Activated CD4-positive, alpha-beta T cell treated with anti-CD3 and anti-CD28 coated beads for 36 hours (primary cell): ENCODE results near the gene PPP2R5E. TPM values are rescaled to one million over a fixed set of nuclear protein-coding genes. Genes with fewer than 3 reads are reported as not detected.
"Not testable (repeated sequence)": the region's sequence is repeated elsewhere in the genome, so short reads cannot be mapped to it uniquely, and the experiment has no call there.

Experiments used
- ATAC-seq: fragments of 200-7000 bp; cut with Tn5 transposase; one replicate; pipeline ENCODE4 v1.10.0; 2021; ENCODE audit warnings: mild to moderate bottlenecking, moderate library complexity
- CTCF ChIA-PET: fragments of 350-600 bp; sonication (Branson Sonifier 250); formaldehyde crosslinking; loops from one replicate; lab custom pipeline; 2021; ENCODE audit warnings: antibody characterized with exemption; lab: Charles Lee
- POLR2A ChIA-PET: fragments of 350-600 bp; sonication (Branson Sonifier 250); formaldehyde crosslinking; loops from one replicate; lab custom pipeline; 2021; ENCODE audit warnings: antibody characterized with exemption, inconsistent platforms; lab: Charles Lee
- DNase-seq: peaks from one replicate; pipeline ENCODE4 v3.0.0-alpha.2; 2020
- H3K27ac Mint-ChIP-seq: one replicate; pipeline ENCODE4 v1.8.0; 2021; ENCODE audit warnings: mixed read lengths
- H3K27me3 Mint-ChIP-seq: one replicate; pipeline ENCODE4 v1.8.0; 2021; ENCODE audit warnings: mixed read lengths
- H3K36me3 Mint-ChIP-seq: one replicate; pipeline ENCODE4 v1.8.0; 2021; ENCODE audit warnings: low read depth, mixed read lengths
- H3K4me1 Mint-ChIP-seq: one replicate; pipeline ENCODE4 v1.8.0; 2021; ENCODE audit warnings: mixed read lengths
- H3K4me3 Mint-ChIP-seq: one replicate; pipeline ENCODE4 v1.8.0; 2021; ENCODE audit warnings: mild to moderate bottlenecking, moderate library complexity, mixed read lengths
- H3K9me3 Mint-ChIP-seq: one replicate; pipeline ENCODE4 v1.8.0; 2021; ENCODE audit warnings: low read depth, mixed read lengths
- intact Hi-C, 2 experiments: fragments of 100-400 bp; cut with DNase I in 1 of 2; cut with micrococcal nuclease in 1 of 2; formaldehyde crosslinking; loops; one replicate each; pipeline versions ENCODE4 v1.14.2 to v1.15.1; 2022 to 2024; cut with DNase I, micrococcal nuclease
- total RNA-seq, 2 experiments: library from RNA; stranded (reverse); gene quantifications; one replicate each; pipeline ENCODE4 v1.2.3, GENCODE V29; 2021

The PPP2R5E gene
- 10 to 100 TPM; 38.4 to 40.4 TPM for total RNA-seq

DNA sequence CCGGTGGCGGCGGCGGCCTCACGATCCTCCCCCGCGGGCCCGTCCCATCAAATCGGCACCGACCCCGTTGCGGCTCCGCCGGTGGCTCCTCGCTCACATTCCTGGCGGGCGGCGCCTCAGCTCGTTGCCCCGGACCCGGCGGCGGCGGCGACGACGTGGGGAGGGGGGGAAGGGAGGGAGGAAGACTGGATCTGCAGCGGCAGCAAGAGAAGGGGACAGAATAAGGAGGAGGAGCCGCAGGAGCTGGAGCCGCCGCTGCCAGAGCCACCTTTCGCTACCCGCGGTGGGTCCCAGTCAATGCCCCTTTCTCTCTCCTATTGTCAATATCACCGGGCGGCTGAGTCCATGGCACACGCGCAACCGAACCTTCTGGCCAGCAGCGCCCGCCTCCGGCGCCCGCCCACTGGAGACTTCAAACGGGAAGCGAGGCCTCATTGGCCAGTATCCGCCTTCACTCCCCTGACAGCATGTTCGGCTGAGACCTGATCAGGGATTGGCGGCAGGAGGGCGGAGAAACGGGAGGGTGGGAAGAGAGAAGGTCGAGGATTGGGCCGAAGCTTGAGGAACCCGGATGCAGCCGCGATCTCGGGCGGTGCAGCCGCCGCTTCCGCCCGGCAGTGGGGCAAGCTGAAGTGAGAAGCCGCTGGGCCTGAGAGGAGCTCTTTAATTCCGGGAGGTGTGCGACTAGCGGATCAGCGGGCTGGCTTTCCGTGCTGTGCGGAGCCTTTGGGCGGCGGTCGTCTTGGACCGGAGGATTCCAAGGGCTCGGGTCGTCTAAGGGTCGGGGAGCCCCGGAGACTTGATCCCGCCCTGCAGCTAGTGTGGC is at the start of gene PPP2R5E:
TSS of gene PPP2R5E (minus strand) at position 378 of the 826 bp plus-strand sequence. CDS start 3,692 bp downstream, outside the sequence.
- ATAC-seq, result peak; percentile 99
- Mint-ChIP-seq H3K4me3 (peak within 1 kb of the TSS; percentile 86), H3K36me3 (peaks cover 14% of the 10 kb centered on the region), H3K9me3 (no peaks in the 10 kb centered on the region), H3K4me1 (peaks cover 26% of the 10 kb centered on the region), H3K27ac (peak within 1 kb of the TSS; percentile 85), H3K27me3 (no peaks in the 10 kb centered on the region)
- intact Hi-C loops, result loop anchor here (1.0 to 10.0 kb wide), 8 partner anchors 65 to 962 kb away; partner anchors contain the start of genes MTHFD1 (in 1 of the 2), SGPP1 (in 1 of the 2), SYNE2 (in 1 of the 2) and ZBTB1 (in 1 of the 2)
- ChIA-PET CTCF (interaction anchor here (1.0 to 2.0 kb wide), 6 partner anchors 11 to 227 kb away, joined by 3 to 11 read pairs (median 4); no protein-coding TSS in a partner anchor), POLR2A (interaction anchor here (0.6 to 1.4 kb wide), 4 partner anchors 13 to 844 kb away, joined by 3 to 11 read pairs (median 6); partner anchors contain the start of gene WDR89)
- peak; percentile 98 for DNase-seq

DNA sequence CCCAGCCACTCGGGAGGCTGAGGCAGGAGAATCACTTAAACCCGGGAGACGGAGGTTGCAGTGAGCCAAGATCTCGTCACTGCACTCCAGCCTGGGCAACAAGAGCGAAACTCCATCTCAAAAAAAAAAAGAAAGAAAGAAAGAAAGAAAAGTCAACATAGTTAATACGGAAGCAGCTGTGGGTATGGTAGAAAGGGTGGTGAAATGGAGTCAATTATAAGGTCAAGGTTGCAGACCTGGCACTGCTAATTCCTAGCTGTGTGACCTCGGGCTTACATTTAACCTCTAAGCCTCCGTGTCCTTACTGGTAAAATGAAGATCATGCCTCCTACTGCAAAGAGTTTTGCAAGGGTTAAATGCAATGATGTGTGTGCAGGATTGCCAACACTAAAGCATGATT is 39.9 kb upstream of the PPP2R5E start:
- CTCF ChIA-PET, ATAC-seq: not testable (repeated sequence)

DNA sequence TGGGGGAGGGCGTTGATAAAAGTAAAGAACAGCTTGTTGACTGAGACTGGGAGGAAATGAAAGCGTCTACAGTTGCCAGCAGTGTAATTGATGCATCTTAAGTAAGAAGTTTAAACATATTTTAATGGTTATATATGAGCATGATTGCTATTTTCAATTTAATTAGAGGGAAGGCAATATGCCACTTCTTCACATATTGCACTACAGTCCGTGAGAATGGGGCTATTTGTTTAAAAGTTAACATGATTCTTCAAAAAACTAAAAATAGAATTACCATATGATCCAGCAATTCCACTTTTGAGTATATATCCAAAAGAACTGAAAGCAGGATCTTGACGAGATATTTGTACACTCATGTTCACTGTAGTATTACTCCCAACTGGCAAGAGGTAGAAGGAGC is 38.3 kb upstream of the PPP2R5E start:
- no peak for ATAC-seq
- H3K4me1 Mint-ChIP-seq, result no peaks in the 10 kb centered on the region
- ChIA-PET POLR2A (no interaction called here), CTCF (no interaction called here)
- no peaks in the 10 kb centered on the region for H3K36me3 Mint-ChIP-seq
- intact Hi-C loops, result no loop called here
- no peaks in the 10 kb centered on the region for H3K9me3 Mint-ChIP-seq
- no peak overlapping the region for H3K27ac Mint-ChIP-seq
- DNase-seq, result no peak
- H3K4me3 Mint-ChIP-seq, result no peak overlapping the region
- H3K27me3 Mint-ChIP-seq, result peaks cover 2% of the 10 kb centered on the region

More for the DNA sequence above, 39.9 kb upstream of the PPP2R5E start:
- H3K36me3 Mint-ChIP-seq, intact Hi-C loops, POLR2A ChIA-PET, H3K4me3 Mint-ChIP-seq, H3K27me3 Mint-ChIP-seq, DNase-seq, H3K27ac Mint-ChIP-seq, H3K4me1 Mint-ChIP-seq, H3K9me3 Mint-ChIP-seq: not testable (repeated sequence)

DNA sequence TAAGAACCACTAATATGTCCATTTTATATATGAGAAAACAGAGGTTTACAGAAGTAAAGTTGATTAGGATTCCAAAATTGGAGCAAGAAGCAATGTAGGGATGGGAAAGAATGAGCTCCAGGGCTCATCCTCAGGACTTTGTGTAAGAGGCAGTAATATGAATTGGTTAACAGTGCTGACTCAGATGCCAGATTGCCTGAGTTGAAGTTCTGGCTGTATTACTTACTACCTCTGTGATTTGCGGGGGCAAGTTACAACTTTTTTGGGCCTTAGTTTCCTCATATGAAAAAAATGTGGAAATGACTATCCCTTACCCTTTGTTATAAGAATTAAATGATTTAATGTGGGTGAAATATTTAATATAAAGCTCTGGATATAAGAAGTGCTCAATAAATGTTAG is 35.1 kb upstream of the PPP2R5E start:
- DNase-seq, result no peak
- ChIA-PET POLR2A (no interaction called here), CTCF (no interaction called here)
- intact Hi-C loops, result no loop called here
- H3K4me3 Mint-ChIP-seq, result no peak overlapping the region
- H3K4me1 Mint-ChIP-seq, result no peaks in the 10 kb centered on the region
- H3K27me3 Mint-ChIP-seq, result peaks cover 4% of the 10 kb centered on the region
- no peak overlapping the region for H3K27ac Mint-ChIP-seq
- no peaks in the 10 kb centered on the region for H3K9me3 Mint-ChIP-seq
- ATAC-seq, result no peak
- H3K36me3 Mint-ChIP-seq, result no peaks in the 10 kb centered on the region

DNA sequence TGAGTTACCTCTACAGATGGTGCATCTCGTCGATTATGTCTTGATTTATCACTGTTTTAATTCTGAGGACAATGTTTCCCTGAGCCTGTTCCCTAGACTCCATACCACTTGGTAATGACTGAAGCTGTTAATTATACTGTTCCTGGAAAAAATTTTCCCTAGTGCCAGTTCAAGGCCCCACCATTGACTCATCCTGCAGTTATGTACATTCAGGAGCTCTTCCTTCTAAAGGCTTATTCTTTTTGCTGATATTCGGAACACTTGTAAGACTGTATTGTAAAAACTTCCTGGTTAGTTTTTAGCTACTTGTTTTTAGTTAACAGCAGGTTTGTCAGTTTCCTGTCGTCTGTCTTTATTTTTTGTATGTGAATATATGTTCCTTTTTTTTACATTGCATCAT is 30.4 kb upstream of the PPP2R5E start:
- no peak for DNase-seq
- no peak for ATAC-seq
- H3K27ac Mint-ChIP-seq, result no peak overlapping the region
- H3K4me1 Mint-ChIP-seq, result no peaks in the 10 kb centered on the region
- peaks cover 2% of the 10 kb centered on the region for H3K27me3 Mint-ChIP-seq
- H3K9me3 Mint-ChIP-seq, result no peaks in the 10 kb centered on the region
- ChIA-PET POLR2A (no interaction called here), CTCF (interaction anchor here (0.6 kb wide), 1 partner anchor 184 kb away, joined by 4 read pairs; no protein-coding TSS in a partner anchor)
- H3K4me3 Mint-ChIP-seq, result no peak overlapping the region
- intact Hi-C loops, result no loop called here
- H3K36me3 Mint-ChIP-seq, result no peaks in the 10 kb centered on the region

DNA sequence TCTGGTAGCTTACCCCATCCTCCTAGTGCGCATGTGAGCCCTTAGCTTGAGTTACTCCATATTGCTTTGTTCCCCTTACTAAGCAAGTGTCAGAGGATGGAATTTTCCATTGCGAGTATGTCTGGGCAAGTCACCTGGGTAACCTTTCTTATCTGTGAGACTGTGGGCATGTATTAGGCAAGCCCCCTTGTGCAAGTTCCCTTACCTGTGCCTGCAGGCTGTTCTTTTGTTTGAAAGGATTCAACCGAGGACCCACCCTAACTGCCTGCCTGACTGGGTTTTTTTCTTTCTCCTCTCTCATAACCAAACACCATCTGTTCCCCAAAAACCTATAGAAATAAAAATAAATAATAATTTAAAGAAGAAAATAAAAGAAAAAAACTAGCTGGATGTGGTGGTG is 22.3 kb upstream of the PPP2R5E start:
- Mint-ChIP-seq H3K27me3 (peaks cover 3% of the 10 kb centered on the region), H3K27ac (no peak overlapping the region), H3K4me1 (no peaks in the 10 kb centered on the region), H3K36me3 (no peaks in the 10 kb centered on the region), H3K4me3 (no peak overlapping the region), H3K9me3 (no peaks in the 10 kb centered on the region)
- CTCF ChIA-PET, result interaction anchor here (0.7 kb wide), 1 partner anchor 194 kb away, joined by 3 read pairs; no protein-coding TSS in a partner anchor
- ATAC-seq, result no peak
- intact Hi-C loops, result no loop called here
- DNase-seq, result no peak
- POLR2A ChIA-PET, result no interaction called here

DNA sequence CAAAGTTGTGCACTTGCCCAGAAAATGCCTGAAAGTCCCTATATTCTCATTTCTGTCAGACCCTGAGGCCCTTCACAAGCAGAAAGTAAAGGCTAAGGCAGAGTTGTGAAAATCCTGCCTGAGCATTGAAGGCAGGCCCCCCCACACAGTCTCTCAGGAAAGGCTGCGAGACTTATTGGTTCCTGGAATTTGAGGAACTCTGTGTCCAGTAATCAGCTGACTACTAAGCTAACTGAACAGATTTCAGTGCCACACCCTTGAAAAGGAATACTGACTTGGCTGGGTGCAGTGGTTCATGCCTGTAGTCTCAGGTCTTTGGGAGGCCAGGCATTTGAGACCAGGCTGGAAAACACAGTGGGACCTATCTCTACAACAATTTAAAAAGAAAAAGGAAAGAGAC is 21.1 kb upstream of the PPP2R5E start:
- no peak overlapping the region for H3K27ac Mint-ChIP-seq
- ChIA-PET POLR2A (no interaction called here), CTCF (interaction anchor here (0.7 kb wide), 1 partner anchor 98 kb away, joined by 4 read pairs; no protein-coding TSS in a partner anchor)
- intact Hi-C loops, result no loop called here
- H3K9me3 Mint-ChIP-seq, result no peaks in the 10 kb centered on the region
- H3K27me3 Mint-ChIP-seq, result peaks cover 3% of the 10 kb centered on the region
- DNase-seq (no peak), ATAC-seq (no peak)
- H3K36me3 Mint-ChIP-seq, result no peaks in the 10 kb centered on the region
- H3K4me3 Mint-ChIP-seq, result no peak overlapping the region
- no peaks in the 10 kb centered on the region for H3K4me1 Mint-ChIP-seq

DNA sequence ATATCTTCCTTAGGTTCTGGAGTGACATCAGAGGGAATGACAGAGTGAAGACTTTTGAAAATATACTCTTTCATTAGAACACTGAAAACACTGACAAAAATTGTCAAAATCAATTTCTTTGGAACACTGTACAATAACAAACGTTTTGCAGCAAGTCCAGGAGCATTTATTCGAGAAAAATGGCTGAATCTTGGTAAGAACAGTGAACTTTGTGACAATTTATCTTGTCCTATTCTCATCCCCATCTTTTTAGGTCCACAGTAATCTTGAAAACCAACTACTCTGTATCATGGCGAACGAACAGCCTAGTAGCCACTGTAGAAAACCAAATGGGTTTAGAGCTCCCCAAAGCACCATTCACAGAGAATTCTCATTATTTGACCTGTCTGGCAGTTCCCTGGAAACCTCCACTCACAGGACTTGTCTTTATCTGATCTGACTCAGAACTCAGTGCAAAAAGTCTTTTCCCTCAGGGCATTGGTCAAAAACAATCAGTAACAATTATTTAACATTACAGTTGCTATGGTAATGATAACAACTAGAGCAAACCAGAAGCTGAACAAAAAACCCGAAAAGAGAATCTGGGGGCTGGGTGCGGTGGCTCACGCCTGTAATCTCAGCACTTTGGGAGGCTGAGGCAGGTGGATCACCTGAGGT is 20.3 kb upstream of the PPP2R5E start:
- CTCF ChIA-PET, result no interaction called here
- intact Hi-C loops, result no loop called here
- Mint-ChIP-seq H3K4me1 (no peaks in the 10 kb centered on the region), H3K27me3 (peaks cover 3% of the 10 kb centered on the region), H3K9me3 (no peaks in the 10 kb centered on the region), H3K27ac (no peak overlapping the region), H3K36me3 (no peaks in the 10 kb centered on the region), H3K4me3 (no peak overlapping the region)
- ATAC-seq (no peak), DNase-seq (no peak)
- POLR2A ChIA-PET, result no interaction called here

DNA sequence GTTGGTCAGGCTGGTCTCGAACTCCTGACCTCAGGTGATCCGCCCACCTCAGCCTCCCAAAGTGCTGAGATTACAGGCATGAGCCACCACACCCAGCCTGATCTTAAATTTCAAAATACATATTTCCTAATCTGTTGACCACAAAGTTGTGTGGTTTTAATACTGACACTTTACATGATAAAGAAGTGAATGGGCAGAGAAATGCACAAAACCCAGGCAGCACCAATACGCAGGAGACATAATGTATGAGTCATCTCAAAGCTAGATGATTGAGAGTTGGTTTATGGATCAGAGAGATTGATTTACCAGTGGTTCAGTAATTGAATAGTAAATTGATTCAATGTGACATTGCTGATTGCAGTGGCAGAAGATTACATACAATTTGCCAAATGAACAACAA is 19.2 kb upstream of the PPP2R5E start:
- Mint-ChIP-seq H3K27ac (no peak overlapping the region), H3K9me3 (no peaks in the 10 kb centered on the region), H3K4me3 (no peak overlapping the region), H3K27me3 (peaks cover 3% of the 10 kb centered on the region), H3K4me1 (no peaks in the 10 kb centered on the region), H3K36me3 (no peaks in the 10 kb centered on the region)
- no peak for ATAC-seq
- CTCF ChIA-PET, result no interaction called here
- DNase-seq, result no peak
- intact Hi-C loops, result no loop called here
- POLR2A ChIA-PET, result no interaction called here

DNA sequence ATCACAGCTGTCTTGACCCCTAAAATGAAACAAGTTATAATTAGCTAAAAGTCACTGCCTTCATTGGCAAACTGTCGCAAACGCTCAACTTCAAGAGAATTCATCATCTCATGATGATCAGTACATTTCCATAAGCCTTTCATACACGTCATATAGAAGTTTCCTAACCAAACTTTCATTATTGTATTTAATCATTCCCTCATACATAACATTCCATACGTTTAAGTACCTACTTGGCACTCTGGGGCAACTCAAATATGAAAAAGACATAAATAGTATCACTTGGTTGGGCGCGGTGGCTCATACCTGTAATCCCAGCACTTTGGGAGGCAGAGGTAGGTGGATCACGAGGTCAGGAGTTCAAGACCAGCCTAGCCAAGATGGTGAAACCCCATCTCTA is 12.4 kb upstream of the PPP2R5E start:
- Mint-ChIP-seq H3K4me3 (no peak overlapping the region), H3K27me3 (no peaks in the 10 kb centered on the region), H3K4me1 (peaks cover 14% of the 10 kb centered on the region), H3K36me3 (no peaks in the 10 kb centered on the region), H3K9me3 (no peaks in the 10 kb centered on the region), H3K27ac (no peak overlapping the region)
- ATAC-seq, result peak; percentile 64
- ChIA-PET CTCF (no interaction called here), POLR2A (interaction anchor here (0.6 to 0.9 kb wide), 2 partner anchors 12 to 355 kb away, joined by 3 to 6 read pairs; partner anchors contain the start of gene PPP2R5E)
- intact Hi-C loops, result no loop called here
- DNase-seq, result peak; percentile 30

DNA sequence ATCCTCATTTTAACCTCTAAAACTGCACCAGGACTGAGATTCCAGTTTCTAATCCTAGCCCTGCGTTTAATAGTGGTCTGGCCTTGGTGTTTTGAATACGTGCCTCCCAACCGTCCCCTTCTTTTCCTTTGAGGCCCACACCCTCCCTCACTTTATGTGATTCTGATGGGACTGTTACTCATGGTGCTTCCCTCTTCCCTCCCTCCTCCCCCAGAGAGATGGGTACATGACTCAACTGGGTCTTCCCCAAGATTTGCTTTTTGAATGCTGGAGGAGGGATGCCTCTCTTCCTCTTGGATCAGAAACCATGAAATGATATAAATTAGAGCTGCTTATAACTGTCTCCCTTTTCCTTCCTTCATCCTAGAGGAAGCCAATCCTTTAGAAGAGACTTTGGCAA is 8.2 kb upstream of the PPP2R5E start:
- DNase-seq (no peak), ATAC-seq (peak; percentile 72)
- no peaks in the 10 kb centered on the region for H3K27me3 Mint-ChIP-seq
- no peak overlapping the region for H3K4me3 Mint-ChIP-seq
- intact Hi-C loops, result no loop called here
- ChIA-PET CTCF (interaction anchor here (1.3 kb wide), 1 partner anchor 14 kb away, joined by 3 read pairs; no protein-coding TSS in a partner anchor), POLR2A (no interaction called here)
- peaks cover 14% of the 10 kb centered on the region for H3K4me1 Mint-ChIP-seq
- no peaks in the 10 kb centered on the region for H3K36me3 Mint-ChIP-seq
- H3K9me3 Mint-ChIP-seq, result no peaks in the 10 kb centered on the region
- H3K27ac Mint-ChIP-seq, result no peak overlapping the region
